Stimulated activated naive CD4-positive, alpha-beta T cell treated with Interleukin-2 at 50 U/mL for 16 hours (primary cell): ENCODE results near the gene CMAS.
A peak's percentile ranks its signal among the peaks of the same experiment; 100 is the strongest.
"Not testable (repeated sequence)": the region's sequence is repeated elsewhere in the genome, so short reads cannot be mapped to it uniquely, and the experiment has no call there.

ENCODE experiments used
- DNase-seq: peaks from one replicate; lab custom pipeline; 2025; lab: John Stamatoyannopoulos, UW

The CMAS gene

DNA sequence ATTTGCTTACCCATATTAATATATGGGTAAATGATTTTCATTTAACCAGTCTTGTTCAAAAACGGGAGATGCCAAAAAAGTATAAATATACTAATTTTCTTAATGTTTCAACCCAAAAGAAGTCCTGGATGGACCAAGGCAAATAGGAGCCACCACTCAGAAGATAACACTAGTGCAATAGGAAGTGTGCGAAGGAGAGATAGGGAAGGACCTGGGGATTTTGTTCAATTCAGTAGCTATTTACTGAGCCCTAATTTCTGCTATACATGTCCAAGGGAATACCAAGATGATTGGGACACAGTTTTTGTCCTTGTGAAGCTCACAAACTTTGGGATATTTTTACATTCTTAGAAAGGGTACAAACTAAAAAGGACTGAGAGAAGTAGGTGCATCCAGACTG, 1.5 kb downstream of the CMAS start:
- DNase-seq = no peak

DNA sequence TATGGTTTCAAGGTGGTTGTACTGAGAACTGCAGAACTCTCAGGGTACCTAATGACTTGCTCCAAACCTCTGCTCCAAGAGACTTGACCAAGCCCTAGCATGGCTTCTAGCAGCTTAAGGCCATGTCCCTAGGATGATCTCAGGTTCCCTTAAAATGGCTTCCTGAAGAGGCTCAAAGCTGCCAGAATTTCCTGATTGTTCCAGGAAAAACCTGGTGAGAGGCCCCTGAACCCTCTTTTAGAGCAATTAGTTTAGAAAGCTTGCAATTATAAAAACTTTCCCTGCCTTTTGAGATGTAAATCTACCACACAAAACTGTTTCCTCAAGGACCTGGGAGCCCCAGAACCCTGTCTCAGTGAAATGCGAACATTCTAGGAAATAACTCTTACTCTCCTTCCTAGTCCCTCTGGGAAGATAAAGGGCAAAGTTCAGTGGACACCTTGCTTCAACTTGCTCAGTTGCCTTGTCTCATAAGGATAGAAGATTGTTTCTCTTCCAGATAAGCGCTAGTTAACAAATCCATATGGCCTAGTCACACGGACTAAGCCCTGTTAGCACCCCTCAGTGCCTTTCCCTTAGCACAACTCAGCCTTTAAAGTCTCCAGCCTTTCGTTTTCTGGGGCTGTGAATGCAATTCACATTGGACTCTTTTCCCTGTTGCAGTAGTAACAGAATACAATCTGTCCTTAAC, 2.5 kb downstream of the CMAS start:
- no peak for DNase-seq

DNA sequence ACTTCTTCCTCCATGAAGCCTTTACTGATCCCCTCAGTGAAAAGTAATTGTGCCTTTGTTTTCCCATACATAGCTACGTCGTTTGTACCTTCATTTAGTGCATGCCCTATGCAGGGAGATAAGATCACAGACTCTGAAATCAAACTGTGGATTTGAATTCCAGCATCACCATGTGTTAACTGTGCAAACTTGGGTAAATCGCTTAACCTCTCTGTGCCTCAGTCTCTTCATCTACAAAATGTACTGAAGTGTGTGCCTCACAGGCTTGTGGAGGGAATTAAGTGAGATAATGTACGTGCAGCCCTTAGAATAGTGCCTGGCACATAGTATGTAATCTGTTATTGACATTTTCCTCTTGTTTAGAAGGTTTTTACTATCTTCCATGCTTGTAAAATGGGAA, 4.1 kb downstream of the CMAS start:
- no peak for DNase-seq

DNA sequence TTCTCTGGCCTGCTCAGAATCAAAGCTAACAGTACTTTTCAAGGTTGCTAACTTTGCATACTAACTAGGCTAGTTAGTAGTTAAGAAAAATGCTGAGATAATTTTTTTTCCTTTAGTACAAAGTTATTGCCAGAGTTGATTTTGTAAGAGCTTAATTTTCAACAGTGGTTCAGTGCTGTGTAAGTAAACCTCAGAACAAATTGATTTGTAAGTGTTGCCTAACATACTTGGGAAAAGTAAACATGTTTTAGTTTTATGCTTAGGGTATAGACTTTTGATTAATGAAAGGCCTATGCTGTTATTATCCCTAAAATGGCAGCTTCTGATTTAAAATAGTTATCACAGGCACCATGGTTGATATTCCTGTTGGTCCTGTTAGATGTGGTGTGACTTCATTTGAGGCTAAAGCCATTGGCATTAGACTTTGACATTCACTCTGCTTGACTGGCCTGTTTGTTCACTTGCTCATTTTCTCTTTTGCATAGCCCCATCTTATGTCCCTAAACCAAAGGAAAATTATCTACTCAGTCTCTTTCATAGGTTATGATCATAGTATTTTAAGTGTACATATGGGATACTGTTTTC, 5.2 kb downstream of the CMAS start:
- no peak for DNase-seq

DNA sequence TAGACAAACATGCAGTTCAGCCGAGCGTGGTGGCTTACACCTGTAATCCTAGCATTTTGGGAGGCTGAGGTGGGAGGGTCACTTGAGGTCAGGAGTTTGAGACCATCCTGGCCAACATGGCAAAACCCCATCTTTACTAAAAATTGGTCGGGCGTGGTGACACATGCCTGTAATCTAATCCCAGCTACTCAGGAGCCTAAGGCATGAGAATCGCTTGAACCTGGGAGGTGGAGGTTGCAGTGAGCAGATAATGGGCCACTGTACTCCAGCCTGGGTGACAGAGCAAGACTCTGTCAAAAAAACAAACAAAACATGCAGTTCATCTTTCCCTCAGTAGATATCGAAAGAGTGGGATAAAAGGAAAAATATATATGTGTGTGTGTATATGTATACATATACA, 7.0 kb downstream of the CMAS start:
- not testable (repeated sequence) for DNase-seq

DNA sequence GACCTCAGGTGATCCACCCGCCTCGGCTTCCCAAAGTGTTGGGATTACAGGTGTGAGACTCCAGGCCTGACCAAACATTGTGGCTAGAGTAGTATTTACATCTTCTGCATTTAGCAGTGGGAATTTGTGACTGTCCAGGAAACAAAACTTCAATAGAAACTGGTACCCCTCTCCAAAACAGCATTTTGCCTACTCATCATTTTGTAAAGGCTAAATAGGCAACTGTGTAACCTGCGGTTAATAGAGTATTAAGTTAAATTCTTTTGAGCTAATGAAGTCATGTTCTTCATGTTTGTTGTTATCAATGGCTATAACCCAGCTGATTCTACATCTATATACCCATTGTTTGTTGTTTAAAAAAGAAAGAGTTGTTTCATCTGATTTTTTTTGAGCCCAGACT, 8.1 kb downstream of the CMAS start:
- no peak for DNase-seq

DNA sequence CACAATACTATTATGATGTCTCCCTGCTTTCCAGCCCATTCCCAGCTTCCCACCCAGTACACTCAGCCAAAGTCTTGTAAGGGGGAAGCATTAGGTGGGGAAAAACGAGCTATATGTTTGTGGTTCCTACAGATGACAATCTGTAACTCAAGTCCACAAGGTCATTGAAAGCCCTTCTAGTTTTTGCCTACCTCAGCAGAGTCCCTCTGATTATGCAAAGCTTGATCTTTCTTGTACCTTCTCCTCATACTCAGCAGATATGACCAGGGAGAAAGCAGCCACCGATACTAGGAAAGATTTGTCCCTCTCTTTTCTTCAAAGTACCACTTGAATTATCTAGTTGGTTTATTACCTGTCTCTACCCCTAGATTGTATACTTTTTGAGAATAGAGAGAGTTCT, 10.6 kb downstream of the CMAS start:
- DNase-seq = no peak

DNA sequence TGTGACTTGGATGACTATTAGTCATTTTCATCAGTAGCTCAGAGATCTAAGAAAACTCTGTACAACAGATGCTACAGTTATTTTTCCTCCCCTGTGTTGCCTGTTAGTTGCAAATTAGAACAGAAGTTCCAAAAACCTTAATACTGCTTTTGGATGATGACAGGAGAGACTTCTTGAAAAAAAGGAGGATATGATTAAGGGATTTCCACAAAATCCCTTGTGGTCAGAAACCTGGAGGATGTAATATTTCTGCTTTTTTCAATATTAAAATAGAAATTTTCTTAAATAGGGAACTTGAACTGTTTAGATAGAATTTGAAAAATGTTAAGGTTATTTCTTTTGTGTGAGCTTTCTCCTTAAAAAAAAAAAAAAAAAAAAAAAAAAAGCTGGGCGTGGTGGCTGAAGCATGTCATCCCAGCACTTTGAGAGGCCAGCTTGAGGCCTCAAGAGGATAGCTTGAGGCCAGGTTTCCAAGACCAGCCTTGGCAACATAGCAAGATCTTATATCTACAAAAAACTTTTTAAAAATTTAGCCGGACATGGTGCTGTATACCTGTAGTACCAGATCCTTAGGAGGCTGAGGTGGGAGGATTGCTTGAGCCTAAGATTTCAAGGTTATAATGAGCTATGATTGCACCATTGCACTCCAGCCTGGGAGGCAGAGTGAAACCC, 14.1 kb downstream of the CMAS start:
- no peak for DNase-seq

DNA sequence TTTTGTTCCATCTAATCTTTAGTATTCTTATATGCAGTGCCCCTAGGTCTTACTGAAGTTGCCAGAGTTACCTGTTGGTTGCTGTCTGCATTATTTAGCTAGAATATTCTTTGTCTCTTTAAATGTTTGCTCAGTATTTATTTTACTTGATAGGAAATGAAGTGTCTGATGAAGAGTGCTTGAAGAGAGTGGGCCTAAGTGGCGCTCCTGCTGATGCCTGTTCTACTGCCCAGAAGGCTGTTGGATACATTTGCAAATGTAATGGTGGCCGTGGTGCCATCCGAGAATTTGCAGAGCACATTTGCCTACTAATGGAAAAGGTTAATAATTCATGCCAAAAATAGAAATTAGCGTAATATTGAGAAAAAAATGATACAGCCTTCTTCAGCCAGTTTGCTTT, 18.9 kb downstream of the CMAS start:
- DNase-seq = no peak

DNA sequence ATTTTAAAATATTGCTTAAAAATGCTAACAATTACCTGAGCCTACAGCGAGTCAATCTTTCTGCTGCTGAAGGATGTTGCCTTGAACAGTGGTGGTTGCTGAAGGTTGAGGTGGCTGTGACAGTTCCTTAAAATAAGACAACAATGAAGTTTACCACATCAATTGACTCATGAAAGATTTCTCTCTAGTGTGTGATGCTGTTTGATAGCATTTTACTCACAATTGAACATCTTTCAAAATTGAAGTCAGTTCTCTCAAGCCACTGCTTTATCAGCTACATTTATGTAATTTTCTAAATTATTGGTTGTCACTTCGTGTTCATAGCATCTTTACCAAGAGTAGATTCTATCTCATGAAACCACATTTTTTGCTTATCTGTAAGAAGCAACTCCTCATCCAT, 20.3 kb downstream of the CMAS start:
- no peak for DNase-seq

DNA sequence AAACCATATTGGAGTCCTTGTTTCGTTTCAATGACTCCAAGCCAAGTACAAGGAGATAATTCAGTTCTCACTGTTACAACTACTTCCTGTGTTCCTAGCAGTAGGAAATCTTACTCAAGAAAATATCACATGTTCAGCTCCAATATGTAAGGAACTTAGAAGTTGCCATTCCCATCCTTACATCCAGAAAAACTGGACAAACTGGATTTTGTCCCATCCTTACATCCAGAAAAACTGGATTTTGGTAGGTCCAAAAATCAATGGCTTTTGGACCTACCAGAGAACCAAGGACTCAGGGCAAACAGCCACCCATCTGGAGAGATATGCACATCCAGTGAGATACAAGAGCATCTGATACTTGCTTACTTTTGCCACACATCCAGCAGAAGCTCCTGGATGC, 23.8 kb downstream of the CMAS start:
- DNase-seq = no peak

DNA sequence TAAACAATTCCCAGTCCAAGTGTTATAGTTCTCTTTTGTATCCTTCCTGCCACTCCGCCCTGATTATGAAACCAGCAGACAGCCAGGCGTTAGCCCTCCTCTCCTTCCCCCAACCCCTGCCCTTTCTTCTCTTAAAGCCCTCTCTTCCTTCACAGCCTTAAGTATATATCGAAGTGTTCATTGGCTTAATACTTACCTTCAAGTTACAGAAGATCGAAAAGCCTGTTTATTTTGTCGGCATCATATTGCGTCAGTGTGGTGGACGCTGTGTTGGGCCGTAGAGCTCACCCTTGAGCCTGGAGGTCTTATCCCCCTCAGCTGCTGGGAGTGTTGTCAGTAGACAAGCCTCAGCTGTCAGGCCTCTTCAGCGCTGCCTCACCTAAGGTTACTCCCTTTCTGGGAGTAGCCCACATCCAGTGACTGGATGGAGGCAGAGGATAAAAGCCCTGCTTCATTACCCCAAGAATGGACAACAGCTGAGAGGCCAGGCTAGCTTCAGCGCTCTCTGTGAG, 36.2 kb downstream of the CMAS start:
- DNase-seq = no peak

DNA sequence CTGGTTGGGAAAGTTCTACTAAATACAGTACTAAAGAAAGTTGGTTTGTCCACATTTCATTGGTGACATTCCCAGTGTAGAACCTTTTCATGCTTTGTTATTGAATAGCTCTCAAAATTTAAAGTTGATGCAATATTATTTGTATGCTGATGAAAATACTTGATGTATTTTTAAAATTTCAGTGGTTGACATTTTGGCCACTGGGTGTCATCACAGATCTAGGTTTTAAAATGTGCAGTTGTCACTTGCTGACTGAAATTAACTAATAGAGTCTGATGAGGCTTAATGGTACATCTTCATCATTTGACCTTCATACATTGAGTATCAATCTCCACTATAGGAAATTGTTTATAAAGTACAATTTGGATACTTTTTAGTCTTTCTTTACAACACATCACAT, 37.1 kb downstream of the CMAS start:
- no peak for DNase-seq

DNA sequence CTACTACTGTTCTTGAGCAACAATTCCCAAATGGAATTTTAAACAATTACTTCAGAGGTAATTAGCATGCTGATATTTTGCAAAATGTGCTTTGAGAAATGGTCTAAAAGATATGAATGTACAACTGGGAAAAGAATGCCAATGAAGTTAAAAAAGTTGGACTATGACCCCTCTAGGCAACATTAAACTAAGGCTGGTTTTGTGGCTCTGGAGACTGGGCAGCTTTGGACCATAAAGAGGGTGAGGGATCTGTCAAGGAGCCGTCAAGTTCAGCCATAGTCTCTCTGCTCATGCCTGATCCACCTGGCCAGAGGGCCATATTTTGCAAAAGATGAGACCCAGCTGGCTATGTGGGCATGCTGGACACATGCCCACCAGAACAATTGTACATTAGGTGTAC, 38.8 kb downstream of the CMAS start:
- DNase-seq = no peak

DNA sequence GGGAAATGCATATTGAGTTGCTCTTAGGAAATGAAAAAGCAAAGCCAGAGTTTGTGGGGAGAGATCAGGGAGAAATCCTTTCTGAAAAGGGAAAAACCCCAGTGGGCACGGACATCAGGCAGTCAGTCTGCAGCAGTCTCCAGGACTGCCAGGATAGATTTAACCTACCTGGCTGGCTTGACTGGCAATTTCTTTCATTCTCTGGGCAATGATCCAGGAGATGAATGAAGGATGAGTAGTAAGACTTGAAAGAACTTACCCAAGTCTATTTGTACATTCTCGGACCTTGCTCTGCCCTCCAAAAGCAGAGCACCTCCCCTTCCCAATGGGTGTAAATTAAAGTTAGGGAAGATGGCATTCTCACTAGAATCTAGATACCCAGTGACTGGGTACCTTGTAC, 42.9 kb downstream of the CMAS start:
- no peak for DNase-seq

DNA sequence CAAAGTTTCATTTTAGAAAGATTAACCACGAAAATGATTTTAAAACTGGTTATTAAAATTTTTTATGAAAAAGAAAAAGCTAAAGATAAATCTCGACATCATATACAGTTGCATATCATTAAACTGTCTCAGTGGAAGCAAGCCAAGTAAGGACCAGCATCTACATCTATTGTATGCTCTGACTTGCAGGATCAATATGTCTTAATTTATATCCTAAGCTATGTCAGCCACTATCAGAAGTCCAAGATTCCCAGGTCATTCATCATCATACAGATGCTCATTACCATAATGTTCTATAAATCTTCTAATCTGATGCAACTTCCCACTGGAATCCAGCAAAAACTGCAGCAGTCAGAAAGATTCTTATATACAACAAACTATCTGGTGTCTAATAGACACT, 43.5 kb downstream of the CMAS start:
- DNase-seq = no peak

DNA sequence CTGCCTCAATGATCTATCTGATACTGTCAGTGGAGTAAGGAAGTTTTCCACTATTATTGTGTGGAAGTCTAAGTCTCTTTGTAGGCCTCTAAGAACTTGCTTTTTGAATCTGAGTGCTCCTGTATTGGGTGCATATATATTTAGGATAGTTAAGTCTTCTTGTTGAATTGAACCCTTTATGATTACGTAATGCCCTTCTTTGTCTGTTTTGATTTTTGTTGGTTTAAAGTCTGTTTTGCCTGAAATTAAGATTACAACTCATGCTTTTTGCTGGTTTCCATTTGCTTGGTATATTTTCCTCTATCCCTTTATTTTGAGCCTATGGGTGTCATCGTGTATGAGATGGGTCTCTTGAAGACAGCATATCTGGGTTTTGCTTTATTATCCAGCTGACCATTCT, 53.0 kb downstream of the CMAS start:
- DNase-seq = not testable (repeated sequence)

DNA sequence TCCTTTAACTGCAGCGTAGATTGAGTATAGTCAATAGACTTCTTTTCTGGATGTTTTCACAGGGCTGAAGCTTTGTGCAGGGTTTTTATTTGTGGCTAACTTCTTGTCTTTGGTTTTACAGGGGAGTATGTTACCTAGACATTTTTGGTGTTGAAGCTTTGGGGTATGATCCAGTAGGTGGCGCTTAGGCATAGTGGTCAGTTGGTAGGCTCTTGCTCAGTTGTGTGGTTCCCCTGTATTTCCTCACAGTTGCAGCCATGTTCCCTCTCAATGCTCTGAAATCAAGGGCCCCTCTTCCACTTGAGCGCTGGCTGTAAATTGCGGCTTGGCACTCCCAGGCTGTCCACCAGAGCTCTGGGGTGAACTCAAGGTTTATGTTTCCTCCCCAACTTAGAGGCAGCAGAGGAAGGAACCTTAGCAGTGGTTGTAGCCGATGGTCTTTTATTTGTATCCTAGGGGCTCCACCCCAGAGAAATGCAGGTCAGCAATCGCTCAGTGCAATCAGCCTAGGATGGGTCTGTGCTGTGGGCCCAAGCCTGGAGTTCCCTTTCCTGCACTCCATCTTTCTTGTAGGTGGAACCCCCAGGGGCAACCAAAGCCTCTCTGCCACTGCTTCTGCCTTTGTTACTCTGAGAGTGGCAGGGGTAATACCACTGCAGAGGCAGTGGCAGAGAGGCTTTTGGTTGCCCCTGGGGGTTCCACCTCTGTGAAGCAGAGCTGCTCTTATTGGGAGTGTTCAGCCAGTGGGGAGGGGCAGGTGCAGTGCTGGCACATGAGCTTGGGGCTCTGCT, 55.1 kb downstream of the CMAS start:
- DNase-seq = peak; percentile 29

DNA sequence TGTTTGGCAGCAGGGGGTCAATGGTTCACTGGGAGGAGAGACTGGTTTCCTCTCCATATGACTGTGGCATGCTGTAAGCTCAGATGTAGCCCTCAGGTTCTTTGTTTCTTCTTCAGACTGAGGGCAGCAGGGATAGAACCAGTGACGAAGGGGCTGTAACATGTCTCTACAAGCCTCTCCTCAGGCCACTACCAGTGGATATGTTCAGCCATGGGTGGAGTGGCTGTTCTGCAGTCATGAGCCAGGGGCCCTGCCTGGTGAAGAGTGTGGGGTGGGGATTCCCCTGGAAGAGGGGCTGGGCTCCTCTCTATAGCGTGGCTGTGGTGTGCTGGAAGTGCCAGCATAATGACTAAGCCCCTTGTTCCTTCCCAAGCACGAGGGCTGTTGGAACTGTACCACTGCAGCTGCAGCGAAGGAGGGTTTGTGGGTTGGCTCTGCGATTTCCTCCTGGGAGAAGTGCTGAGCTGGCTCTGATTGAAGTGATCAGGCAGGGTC, 55.8 kb downstream of the CMAS start:
- no peak for DNase-seq

DNA sequence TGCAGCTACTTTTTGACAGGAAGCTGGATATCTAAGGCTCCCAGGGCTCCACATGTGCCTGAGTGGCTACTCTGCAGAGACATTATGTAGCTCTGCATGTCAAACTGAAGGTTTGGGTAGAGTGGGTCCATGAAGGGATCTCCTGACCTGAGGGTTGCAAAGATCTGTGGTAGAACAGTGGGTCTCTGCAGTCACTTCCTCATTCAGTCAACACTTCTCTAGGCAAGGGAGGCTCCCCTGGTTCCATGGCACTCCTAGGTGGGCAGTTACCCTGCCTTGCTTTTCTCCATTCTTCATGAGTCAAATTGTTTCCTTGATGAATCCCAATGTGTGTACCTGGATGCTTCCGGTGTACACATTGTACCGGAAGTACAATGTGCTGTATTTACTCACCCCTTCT, 57.4 kb downstream of the CMAS start:
- no peak for DNase-seq

DNA sequence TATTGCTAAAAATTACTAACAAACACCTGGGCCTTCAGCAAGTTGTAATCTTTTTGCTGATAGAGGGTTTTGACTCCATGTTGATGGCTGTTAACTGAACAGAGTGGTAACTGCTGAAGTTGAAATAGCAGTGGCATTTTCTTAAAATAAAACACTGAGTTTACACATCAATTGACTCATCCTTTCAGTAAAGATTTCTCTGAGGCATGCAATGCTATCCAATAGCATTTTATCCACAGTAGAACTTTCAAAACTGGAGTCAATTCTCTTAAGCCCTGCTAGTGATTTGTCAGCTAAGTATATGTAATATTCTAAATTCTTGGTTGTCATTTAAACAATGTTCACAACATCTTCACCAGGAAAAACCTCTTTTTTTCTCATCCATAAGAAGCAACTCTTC, 59.5 kb downstream of the CMAS start:
- no peak for DNase-seq

DNA sequence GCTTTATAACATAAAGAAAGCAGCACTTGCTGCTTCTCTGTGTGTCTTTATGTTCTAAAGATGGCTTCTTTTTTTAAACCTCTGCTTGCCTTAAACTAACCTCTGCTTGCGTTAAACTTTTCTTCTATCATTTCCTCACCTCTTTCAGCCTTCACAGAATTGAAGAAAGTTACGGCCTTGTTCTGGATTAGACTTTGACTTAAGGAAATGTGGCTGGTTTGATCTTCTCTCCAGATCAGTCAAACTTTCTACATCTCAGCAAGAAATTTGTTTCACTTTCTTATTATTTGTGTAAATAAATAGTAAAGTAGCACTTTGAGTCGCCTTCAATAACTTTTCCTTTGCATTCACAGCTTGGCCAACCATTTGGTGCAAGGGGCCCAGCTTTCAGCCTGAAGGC, 64.2 kb downstream of the CMAS start:
- no peak for DNase-seq
